SW 1271 (cell line): ENCODE measurements around the gene TEC.
"Not testable (repeated sequence)": the region's sequence is repeated elsewhere in the genome, so short reads cannot be mapped to it uniquely, and the experiment has no call there.

Experiments
- DNase-seq, 2 experiments: peaks; one replicate each; lab custom pipeline; 2025; lab: John Stamatoyannopoulos, UW

Gene TEC

DNA sequence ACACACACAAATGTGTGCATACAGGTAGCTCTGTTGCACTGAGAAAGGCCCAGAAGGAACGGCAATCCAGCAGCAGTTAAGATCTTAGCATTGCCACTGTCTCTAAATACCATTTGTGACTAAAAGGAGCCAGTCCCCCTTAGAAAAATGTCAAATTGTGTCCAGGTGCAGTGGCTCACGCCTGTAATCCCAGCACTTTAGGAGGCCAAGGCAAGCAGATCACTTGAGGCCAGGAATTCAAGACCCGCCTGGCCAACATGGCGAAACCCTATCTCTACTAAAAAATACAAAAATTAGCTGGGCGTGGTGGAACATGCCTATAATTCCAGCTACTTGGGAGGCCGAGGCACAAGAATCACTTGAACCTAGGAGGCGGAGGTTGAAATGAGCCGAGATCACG is 105.1 kb downstream of the TEC start:
- not testable (repeated sequence) for DNase-seq

DNA sequence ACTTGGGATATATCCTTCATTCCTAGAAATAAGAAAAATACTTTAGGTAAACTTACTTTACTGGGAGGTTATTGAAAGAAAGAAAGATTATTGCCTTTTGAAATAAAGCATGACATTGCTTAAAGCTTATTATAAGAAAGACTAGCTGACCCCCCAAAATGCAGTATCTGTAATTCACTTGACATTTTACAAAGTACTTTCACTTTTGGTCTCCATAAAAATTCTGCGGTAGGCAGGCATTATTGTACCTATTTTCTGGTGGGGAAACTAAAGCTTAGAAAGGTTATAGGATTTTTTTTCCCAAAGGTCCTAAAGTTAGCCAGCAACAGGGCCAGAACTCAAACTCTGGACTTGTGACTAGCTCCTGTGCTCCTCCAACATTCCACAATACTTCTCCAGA is 105.9 kb downstream of the TEC start:
- DNase-seq, result no peak

DNA sequence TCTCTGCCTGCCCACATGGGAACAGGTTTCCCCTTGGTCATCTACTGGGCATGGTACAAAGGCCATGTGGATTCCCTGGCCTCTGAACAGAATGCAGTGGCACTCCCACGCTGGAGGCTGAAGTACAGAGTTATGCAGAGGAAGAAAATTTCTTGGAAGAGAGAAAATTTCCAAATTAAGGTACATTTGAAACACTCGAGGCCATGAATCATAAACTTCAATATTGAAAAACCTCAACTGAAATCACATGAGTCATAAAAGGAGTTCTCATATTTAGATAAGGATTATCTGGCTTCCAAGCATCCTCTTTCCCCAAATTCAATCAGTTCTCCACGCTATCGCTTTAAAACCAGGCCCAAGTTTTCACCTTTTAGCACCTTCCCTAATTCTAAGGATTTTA is 107.5 kb downstream of the TEC start:
- no peak for DNase-seq

DNA sequence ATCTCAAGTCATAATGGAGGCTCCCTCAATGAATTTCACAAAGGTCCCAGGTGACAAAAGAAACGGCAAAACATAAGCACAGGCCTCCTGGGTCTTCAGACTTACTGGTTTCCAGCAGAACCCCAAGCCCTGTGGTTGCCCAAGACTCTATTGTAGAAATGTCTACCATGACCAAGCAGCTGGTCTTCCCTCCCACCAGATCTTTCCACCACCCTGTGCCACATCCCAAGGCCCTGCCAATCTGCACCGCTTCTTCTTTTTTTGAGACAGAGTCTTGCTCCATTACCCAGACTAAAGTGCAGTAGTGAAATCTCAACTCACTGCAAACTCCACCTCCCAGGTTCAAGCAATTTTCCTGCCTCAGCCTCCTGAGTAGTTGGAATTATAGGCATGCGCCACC is 112.4 kb downstream of the TEC start:
- no peak for DNase-seq

- DNase-seq, result no peak
These were observed 113.2 kb downstream of the TEC start for GRCh38 chr4:48156423-48156822.

- no peak for DNase-seq
These were observed 115.7 kb downstream of the TEC start for GRCh38 chr4:48153791-48154550.

DNA sequence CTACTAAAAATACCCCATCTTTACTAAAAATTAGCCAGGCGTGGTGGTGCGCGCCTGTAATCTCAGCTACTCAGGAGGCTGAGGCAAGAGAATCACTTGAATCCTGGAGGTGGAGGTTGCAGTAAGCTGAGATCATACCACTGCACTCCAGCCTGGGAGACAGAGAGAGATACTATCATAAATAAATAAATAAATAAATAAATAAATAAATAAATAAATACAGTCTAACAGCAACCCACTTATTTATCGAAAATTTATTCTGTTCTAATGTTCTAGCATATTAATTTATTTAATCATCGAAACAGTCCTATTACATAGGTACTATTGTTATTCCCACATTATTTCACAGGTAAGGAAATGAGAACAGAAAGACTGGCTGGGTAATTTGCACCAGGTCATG is 117.4 kb downstream of the TEC start:
- no peak for DNase-seq

- no peak for DNase-seq
These were observed 119.7 kb downstream of the TEC start for GRCh38 chr4:48149827-48150370.

- DNase-seq, result no peak
These were observed 122.0 kb downstream of the TEC start for GRCh38 chr4:48147621-48148020.

GRCh38 chr4:48141048-48141447 is 128.6 kb downstream of the TEC start:
- peak in 1 of 2 experiments; percentile 80 for DNase-seq

- DNase-seq, result peak in 1 of 2 experiments; percentile 31
These were observed 129.9 kb downstream of the TEC start for GRCh38 chr4:48139691-48140090.

- no peak for DNase-seq
These were observed 130.7 kb downstream of the TEC start for GRCh38 chr4:48138936-48139335.

- DNase-seq, result no peak
These were observed 131.1 kb downstream of the TEC start for GRCh38 chr4:48138511-48138910.

GRCh38 chr4:48137846-48138245 is 131.8 kb downstream of the TEC start:
- DNase-seq, result no peak

DNA sequence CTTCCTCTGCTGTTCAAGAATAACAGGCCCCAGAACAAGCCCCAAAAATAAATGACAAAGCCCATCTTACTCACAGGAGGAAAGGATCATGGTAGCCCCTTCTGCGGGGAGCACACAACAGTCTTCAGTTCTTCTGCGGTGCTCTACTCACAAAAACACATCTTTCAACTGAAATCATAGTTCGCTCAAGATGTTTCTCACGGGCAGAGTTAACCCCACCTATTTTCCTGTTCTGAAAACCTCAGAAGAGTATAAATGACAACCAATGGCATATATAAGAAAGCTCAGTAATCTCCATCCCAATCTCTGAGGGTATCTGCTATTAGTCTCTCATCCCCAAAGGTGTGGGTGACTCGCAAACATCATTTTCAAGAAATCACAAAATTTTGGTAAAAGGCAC is 135.6 kb downstream of the TEC start, which contains the start of gene TXK:
TSS of gene TXK (minus strand) at position 170 of the 400 bp plus-strand sequence. CDS start at position 90, 80 bp downstream.
- no peak for DNase-seq

DNA sequence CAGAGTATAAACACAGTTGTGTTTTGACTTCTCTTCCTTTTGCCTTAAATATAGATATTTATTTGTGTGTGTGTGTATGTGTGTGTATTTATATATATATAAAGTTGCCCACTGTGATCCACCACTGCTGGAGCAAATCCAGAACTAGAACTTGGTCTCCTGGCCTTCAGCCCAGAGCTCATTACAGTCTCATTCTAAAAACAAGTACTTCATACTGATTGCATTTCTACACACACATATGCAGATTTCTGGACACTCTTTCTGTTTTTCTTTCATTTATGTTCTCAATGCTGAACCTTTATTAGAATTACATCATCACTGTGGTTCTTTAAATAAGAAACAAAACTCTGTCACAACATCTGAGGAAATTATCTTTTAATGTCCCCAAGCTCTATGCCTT is 136.0 kb downstream of the TEC start:
- no peak for DNase-seq

DNA sequence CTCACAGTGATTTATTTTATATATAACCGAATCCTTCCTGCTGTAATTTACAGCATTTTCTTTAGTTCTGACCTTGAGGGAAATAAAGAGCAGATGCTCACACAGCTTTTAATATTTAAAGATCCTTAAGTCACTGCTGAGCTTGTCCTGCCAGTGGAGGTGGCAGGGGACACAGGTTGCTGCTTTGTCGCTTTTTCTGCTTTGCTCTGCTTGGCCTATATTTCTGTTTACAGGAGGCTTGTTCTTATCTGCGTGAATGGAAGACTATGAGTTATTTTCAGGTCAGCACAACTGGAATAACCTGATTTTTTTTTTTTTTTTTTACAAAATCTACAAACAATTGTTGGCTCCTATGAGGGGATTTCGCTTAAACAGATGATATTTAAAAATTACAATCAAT is 137.9 kb downstream of the TEC start:
- no peak for DNase-seq

GRCh38 chr4:48130100-48130499 is 139.5 kb downstream of the TEC start:
- no peak for DNase-seq

DNA sequence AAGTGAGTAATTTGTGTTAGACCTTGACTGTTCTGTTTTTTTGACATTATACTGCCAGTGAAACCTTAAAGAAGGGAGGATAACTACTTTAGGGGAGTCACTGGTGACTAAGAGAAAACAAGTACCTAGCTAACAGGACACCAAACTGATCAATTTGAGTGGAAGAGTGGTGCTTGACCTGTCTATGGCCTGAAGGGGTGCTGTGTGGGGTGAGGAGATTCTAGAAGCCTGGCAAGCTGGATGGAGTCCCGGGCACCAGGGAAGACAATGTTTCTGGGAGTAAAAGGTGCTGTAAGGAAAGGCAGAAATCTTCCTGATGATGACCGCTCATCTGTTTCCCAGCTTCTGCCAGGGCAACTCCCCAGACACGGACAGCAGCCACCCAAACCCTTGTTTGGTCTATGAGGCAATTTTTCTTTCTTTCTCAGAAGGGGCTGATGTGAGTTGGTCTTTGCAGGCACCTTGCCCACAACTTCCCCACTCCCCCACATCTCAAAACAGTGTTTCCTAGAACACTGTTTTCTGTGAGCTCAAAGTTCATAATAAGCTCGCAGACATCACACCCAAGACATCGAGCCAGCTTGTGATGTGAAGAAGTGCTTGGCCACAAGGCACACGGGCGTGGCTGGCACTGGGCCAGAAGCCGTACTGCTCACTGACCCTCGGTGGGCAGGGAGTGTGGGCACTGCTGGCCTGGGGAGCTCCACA is 140.2 kb downstream of the TEC start:
- DNase-seq, result peak; percentile 11 to 16

DNA sequence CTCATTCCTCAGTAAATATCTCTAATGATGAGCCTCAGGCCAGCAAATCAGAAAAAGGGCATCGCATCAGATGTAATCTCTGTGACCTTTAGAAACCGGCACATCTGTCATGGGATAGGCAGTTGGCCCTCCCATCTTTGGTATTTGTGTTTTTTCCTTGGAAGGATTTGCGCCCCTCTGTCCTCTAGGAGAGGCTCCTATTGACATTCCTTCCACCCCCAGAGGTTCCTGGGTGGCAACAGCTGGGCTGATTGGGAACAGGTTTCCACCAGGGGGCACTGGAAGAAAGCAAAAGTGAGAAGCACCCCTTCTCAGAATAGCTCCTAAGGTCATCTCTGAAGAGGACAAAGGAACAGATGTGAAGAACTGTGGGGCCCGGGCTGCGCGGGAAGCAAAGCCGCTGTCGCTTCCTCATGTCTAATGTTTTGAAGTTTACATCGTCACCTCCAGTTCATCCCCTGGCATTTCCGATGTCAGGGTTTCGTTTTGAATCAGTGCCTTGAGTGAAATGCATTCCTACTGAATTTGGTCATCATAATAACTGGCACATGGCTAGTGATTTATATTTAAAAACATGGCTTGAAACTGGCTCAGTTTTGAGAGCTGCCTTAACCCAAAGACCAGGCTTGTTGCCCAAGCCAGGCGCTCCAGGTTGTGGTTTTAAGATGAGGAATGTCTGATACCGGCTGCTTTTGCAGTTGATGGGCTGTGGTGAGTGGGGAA is 141.8 kb downstream of the TEC start:
- peak; percentile 85 to 97 for DNase-seq

- no peak for DNase-seq
These were observed 142.4 kb downstream of the TEC start for GRCh38 chr4:48127231-48127630.

DNA sequence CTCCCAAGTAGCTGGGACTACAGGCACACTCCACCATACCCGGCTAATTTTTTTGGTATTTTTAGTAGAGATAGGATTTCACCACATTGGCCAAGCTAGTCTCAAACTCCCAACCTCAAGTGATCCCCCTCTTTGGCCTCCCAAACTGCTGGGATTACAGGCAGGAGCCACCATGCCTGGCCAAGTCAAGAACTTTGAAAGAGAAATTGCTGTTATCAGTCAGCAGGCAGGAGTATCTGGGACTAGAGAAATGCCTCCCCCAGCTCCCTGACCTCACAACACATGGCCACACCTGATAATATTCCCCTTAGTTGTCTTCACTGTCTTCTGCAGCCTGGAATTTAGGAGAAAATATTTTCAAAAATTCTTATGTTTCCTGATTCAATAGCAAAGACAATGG is 143.0 kb downstream of the TEC start:
- no peak for DNase-seq

DNA sequence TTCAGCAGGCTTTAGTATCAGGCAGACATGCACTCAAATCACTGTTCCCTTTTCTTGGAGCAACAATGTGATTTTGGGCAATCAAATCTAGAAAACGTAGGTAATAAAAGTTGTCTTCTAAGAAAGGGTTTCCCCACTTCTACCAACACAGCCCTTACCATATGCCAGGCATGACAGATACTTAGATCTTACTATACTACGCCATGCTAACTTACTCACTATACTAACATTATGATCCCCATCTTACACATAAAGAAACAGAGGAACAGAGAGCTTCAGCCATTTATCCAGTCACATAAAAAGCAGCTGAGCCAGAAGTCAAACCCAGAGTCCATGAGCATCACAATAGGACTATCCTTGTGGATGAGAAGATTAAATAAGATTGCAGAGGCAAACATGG is 144.8 kb downstream of the TEC start:
- DNase-seq, result no peak
